Liver (tissue), 9 donors: Measurements from ENCODE around the gene DOCK2. TPM values are rescaled to one million over a fixed set of nuclear protein-coding genes. Genes with fewer than 3 reads are reported as not detected.
"Not testable (repeated sequence)": the region's sequence is repeated elsewhere in the genome, so short reads cannot be mapped to it uniquely, and the experiment has no call there.

Experiments used
- DNase-seq: peaks from one replicate; pipeline ENCODE4 v3.0.0-alpha.2; 2017; ENCODE audit warnings: low spot score
- H3K27ac ChIP-seq, 2 donors: one replicate each; pipeline ENCODE4 v1.7.0; 2013; ENCODE audit warnings: inconsistent platforms in 2 of 2, low read length in 2 of 2, control low read depth in 1 of 2, low read depth in 1 of 2, mild to moderate bottlenecking in 1 of 2
- H3K27me3 ChIP-seq, 4 donors: one replicate each; pipeline versions ENCODE4 v1.6.1 to v1.7.0; 2013; ENCODE audit warnings: low read length in 3 of 4, inconsistent platforms in 1 of 4, mild to moderate bottlenecking in 1 of 4, moderate library complexity in 1 of 4; ENCODE audit not compliant: control insufficient read depth in 4 of 4, insufficient read depth in 4 of 4
- H3K36me3 ChIP-seq, 4 donors: one replicate each; pipeline versions ENCODE4 v1.6.1 to v1.7.0; 2013; ENCODE audit warnings: low read length in 3 of 4, mild to moderate bottlenecking in 3 of 4, low read depth in 1 of 4, moderate library complexity in 1 of 4; ENCODE audit not compliant: control insufficient read depth in 4 of 4, insufficient read depth in 3 of 4
- H3K4me1 ChIP-seq, 4 donors: one replicate each; pipeline versions ENCODE4 v1.6.1 to v1.7.0; 2013; ENCODE audit warnings: low read length in 3 of 4, mild to moderate bottlenecking in 3 of 4, moderate library complexity in 1 of 4; ENCODE audit not compliant: control insufficient read depth in 4 of 4, insufficient read depth in 4 of 4
- H3K4me3 ChIP-seq, 3 donors: one replicate each; pipeline versions ENCODE4 v1.6.1 to v1.7.0; 2013; ENCODE audit warnings: low read length in 3 of 3, control low read depth in 1 of 3, low read depth in 1 of 3, mild to moderate bottlenecking in 1 of 3
- H3K9ac ChIP-seq, 2 donors: one replicate each; pipeline ENCODE4 v1.7.0; 2013; ENCODE audit warnings: low read length in 2 of 2, mild to moderate bottlenecking in 2 of 2, moderate library complexity in 2 of 2, control low read depth in 1 of 2, low read depth in 1 of 2
- H3K9me3 ChIP-seq, 4 donors: one replicate each; pipeline versions ENCODE4 v1.6.1 to v1.7.0; 2013; ENCODE audit warnings: low read length in 3 of 4; ENCODE audit not compliant: control insufficient read depth in 4 of 4
- ATF3 ChIP-seq: IDR thresholded peaks from 2 replicates; pipeline ENCODE4 v1.6.1; 2016; ENCODE audit warnings: antibody characterized with exemption
- CTCF ChIP-seq: fragments of 150-350 bp; IDR thresholded peaks from 2 replicates; pipeline ENCODE4 v1.5.1; 2017; ENCODE audit warnings: improper control_type of control experiment, low read depth, low read length; ENCODE audit not compliant: missing input control
- EGR1 ChIP-seq, 2 donors: IDR thresholded peaks; 2 replicates each; pipeline ENCODE4 v1.6.1; 2016 to 2018; ENCODE audit warnings: antibody characterized with exemption in 2 of 2, low read depth in 2 of 2
- FOXA1 ChIP-seq: IDR thresholded peaks from 2 replicates; pipeline ENCODE4 v1.6.1; 2016; ENCODE audit warnings: antibody characterized with exemption
- FOXA2 ChIP-seq: IDR thresholded peaks from 2 replicates; pipeline ENCODE4 v1.6.1; 2016; ENCODE audit warnings: antibody characterized with exemption
- GABPA ChIP-seq, 2 donors: IDR thresholded peaks in 1 of 2; conservative IDR thresholded peaks in 1 of 2; 2 replicates each; pipeline ENCODE4 v1.6.1; 2016; ENCODE audit warnings: antibody characterized with exemption in 2 of 2, mild to moderate bottlenecking in 1 of 2, moderate library complexity in 1 of 2
- HNF4A ChIP-seq, 2 donors: conservative IDR thresholded peaks; 2 replicates each; pipeline ENCODE4 v1.6.1; 2016; ENCODE audit warnings: antibody characterized with exemption in 2 of 2, mild to moderate bottlenecking in 2 of 2
- HNF4G ChIP-seq: IDR thresholded peaks from 2 replicates; pipeline ENCODE4 v1.6.1; 2016; ENCODE audit warnings: antibody characterized with exemption
- JUND ChIP-seq, 2 donors: IDR thresholded peaks; 2 replicates each; pipeline ENCODE4 v1.6.1; 2016; ENCODE audit warnings: antibody characterized with exemption in 2 of 2
- MAX ChIP-seq: IDR thresholded peaks from 2 replicates; pipeline ENCODE4 v1.6.1; 2016; ENCODE audit warnings: antibody characterized with exemption
- NR2F2 ChIP-seq: IDR thresholded peaks from 2 replicates; pipeline ENCODE4 v1.6.1; 2016; ENCODE audit warnings: antibody characterized with exemption
- RAD21 ChIP-seq, 2 donors: IDR thresholded peaks; 2 replicates each; pipeline ENCODE4 v1.6.1; 2016; ENCODE audit warnings: antibody characterized with exemption in 2 of 2, mild to moderate bottlenecking in 2 of 2
- REST ChIP-seq: IDR thresholded peaks from 2 replicates; pipeline ENCODE4 v1.6.1; 2016; ENCODE audit warnings: antibody characterized with exemption, mild to moderate bottlenecking
- RXRA ChIP-seq, 2 donors: IDR thresholded peaks; 2 replicates each; pipeline ENCODE4 v1.6.1; 2017 to 2018; ENCODE audit warnings: antibody characterized with exemption in 2 of 2, mild to moderate bottlenecking in 1 of 2
- SP1 ChIP-seq: IDR thresholded peaks from 2 replicates; pipeline ENCODE4 v1.6.1; 2018; ENCODE audit warnings: antibody characterized with exemption, mild to moderate bottlenecking
- TAF1 ChIP-seq: conservative IDR thresholded peaks from 2 replicates; pipeline ENCODE4 v1.6.1; 2016; ENCODE audit warnings: antibody characterized with exemption, mild to moderate bottlenecking
- YY1 ChIP-seq: IDR thresholded peaks from 2 replicates; pipeline ENCODE4 v1.6.1; 2016; ENCODE audit warnings: antibody characterized with exemption, mild to moderate bottlenecking
- ZBTB33 ChIP-seq: IDR thresholded peaks from 2 replicates; pipeline ENCODE4 v1.6.1; 2016; ENCODE audit warnings: antibody characterized with exemption
- WGBS: extraction: QIAGEN DNeasy Blood & Tissue Kit; methylation state at CpG from one replicate; pipeline ENCODE4 v1.1.7; 2013; 5-methylcytosine and 5-hydroxymethylcytosine counted together
- polyA plus RNA-seq, 2 donors: library from polyadenylated mRNA; stranded (reverse) in 1 of 2; unstranded in 1 of 2; fragments of 200-250 nt in 1 of 2; fragments of >200 nt in 1 of 2; fragmentation: Nextera tagmentation in 1 of 2; extraction: Ambion mirVana in 1 of 2; gene quantifications; one replicate each; pipeline versions ENCODE4 v1.2.1 to v1.2.3, GENCODE V29; 2013 to 2015
- total RNA-seq, 2 donors: library from RNA; depleted of rRNA; stranded (reverse); fragments of >200 nt; gene quantifications; one replicate each; pipeline ENCODE4 v1.2.3, GENCODE V29; 2014
- donor health status: healthy.
- donor health status: healthy.
- donor health status: healthy.
- donor health status: healthy.
- donor health status: healthy.

Gene DOCK2
- total and polyA plus RNA-seq, 4 donors, result 2.3 to 26.6 (median 8.2) TPM

GRCh38 chr5:169946743-169947295, 309.7 kb downstream of the DOCK2 start:
- Histone ChIP-seq H3K27ac (no peak overlapping the region), H3K9me3 (no peaks in the 10 kb centered on the region), H3K9ac (no peak overlapping the region), H3K27me3 (no peaks in the 10 kb centered on the region), H3K36me3 (no peaks in the 10 kb centered on the region), H3K4me3 (no peak overlapping the region), H3K4me1 (no peaks in the 10 kb centered on the region)
- 84% methylated on average over 5 of the region's 5 CpGs for WGBS
- DNase-seq, result no peak
- TF ChIP-seq ZBTB33, result no peak
- no peak for TF ChIP-seq GABPA (IDR thresholded peaks at IDR 0.05 in 1 of 2, conservative IDR thresholded peaks at IDR 0.05 in 1 of 2)
- TF ChIP-seq NR2F2, result no peak
- no peak for TF ChIP-seq TAF1

- H3K9me3 ChIP-seq, result no peaks in the 10 kb centered on the region
- DNase-seq, result no peak
- H3K27ac ChIP-seq, result no peak overlapping the region
- no peak overlapping the region for H3K4me3 ChIP-seq
- H3K27me3 ChIP-seq, result no peaks in the 10 kb centered on the region
- no peak overlapping the region for H3K9ac ChIP-seq
- no peak for TF ChIP-seq FOXA1
- TF ChIP-seq YY1, result no peak
- no peak for TF ChIP-seq FOXA2
- no peak for TF ChIP-seq CTCF
- no peak for TF ChIP-seq RXRA (IDR thresholded peaks at IDR 0.05)
- no peak for TF ChIP-seq EGR1 (IDR thresholded peaks at IDR 0.05; ENCODE audit: low read depth in 2 of 2)
- no peak for TF ChIP-seq MAX
- TF ChIP-seq TAF1, result no peak
- no peak for TF ChIP-seq ZBTB33
- TF ChIP-seq REST, result no peak
- TF ChIP-seq ATF3, result no peak
- no peak for TF ChIP-seq RAD21 (IDR thresholded peaks at IDR 0.05)
- TF ChIP-seq HNF4A (conservative IDR thresholded peaks at IDR 0.05), result no peak
- TF ChIP-seq GABPA (IDR thresholded peaks at IDR 0.05 in 1 of 2, conservative IDR thresholded peaks at IDR 0.05 in 1 of 2), result no peak
- no peak for TF ChIP-seq JUND (IDR thresholded peaks at IDR 0.05)
- TF ChIP-seq NR2F2, result no peak
- TF ChIP-seq SP1, result no peak
- TF ChIP-seq HNF4G, result no peak
- no peaks in the 10 kb centered on the region for H3K36me3 ChIP-seq
- WGBS, result 91% methylated on average over 2 of the region's 2 CpGs
- no peaks in the 10 kb centered on the region for H3K4me1 ChIP-seq
Observed at GRCh38 chr5:169950333-169950732, 313.3 kb downstream of the DOCK2 start.

GRCh38 chr5:169953196-169953595, 316.1 kb downstream of the DOCK2 start:
- DNase-seq, H3K4me3 ChIP-seq, H3K4me1 ChIP-seq, H3K27ac ChIP-seq, H3K27me3 ChIP-seq, H3K36me3 ChIP-seq, H3K9me3 ChIP-seq, H3K9ac ChIP-seq: not testable (repeated sequence)
- WGBS, result 67% methylated on average over 4 of the region's 4 CpGs
